DOHH2 (cell line): ENCODE measurements around the gene PPFIA4.

Experiments
- EZH2phosphoT487 ChIP-seq: fragments of 200-600 bp; sonication (generic); IDR thresholded peaks from 2 replicates; pipeline ENCODE4 v1.6.1; 2017; ENCODE audit warnings: borderline replicate concordance, mild to moderate bottlenecking, antibody characterized with exemption, low read length, moderate library complexity, mixed read lengths
- TF ChIP-seq, protein P1 (sequence below): fragments of 200-600 bp; sonication (generic); IDR thresholded peaks from one replicate; pipeline ENCODE4 v1.5.1; 2014; ENCODE audit warnings: antibody characterized with exemption, mild to moderate bottlenecking, low read depth, low read length; ENCODE audit not compliant: poor library complexity, severe bottlenecking

DNA sequence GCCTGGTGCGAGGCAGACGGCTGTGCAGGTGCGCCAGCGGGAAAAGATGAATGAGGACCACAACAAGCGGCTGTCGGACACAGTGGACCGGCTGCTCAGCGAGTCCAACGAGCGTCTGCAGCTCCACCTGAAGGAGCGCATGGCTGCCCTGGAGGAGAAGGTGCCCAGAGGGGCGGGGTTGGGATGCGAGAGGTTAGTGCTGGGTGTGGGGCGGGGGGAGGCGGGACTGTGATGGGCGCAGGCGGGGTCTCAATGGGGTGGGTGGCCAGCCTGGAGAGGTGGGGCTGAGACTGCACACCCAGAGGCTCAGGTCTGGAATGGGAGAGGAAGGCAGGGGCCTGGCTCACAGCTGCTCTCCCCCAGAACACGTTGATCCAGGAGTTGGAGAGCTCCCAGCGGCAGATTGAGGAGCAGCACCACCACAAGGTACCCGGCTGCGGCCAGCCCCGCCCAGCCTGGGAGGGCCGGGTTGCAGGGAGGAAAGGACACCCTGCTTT, 22.3 kb downstream of the PPFIA4 start:
- TF ChIP-seq, protein P1, sequence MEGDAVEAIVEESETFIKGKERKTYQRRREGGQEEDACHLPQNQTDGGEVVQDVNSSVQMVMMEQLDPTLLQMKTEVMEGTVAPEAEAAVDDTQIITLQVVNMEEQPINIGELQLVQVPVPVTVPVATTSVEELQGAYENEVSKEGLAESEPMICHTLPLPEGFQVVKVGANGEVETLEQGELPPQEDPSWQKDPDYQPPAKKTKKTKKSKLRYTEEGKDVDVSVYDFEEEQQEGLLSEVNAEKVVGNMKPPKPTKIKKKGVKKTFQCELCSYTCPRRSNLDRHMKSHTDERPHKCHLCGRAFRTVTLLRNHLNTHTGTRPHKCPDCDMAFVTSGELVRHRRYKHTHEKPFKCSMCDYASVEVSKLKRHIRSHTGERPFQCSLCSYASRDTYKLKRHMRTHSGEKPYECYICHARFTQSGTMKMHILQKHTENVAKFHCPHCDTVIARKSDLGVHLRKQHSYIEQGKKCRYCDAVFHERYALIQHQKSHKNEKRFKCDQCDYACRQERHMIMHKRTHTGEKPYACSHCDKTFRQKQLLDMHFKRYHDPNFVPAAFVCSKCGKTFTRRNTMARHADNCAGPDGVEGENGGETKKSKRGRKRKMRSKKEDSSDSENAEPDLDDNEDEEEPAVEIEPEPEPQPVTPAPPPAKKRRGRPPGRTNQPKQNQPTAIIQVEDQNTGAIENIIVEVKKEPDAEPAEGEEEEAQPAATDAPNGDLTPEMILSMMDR = no peak
- no peak for TF ChIP-seq EZH2phosphoT487
